Endometrium (tissue), 2 donors: Measurements from ENCODE around the gene WNT6.

Experiments
- FAIRE-seq: peaks from 2 replicates; lab custom pipeline; 2012; peaks lifted over from hg19 to GRCh38; lab: Jason Lieb, UNC
- donor health status: control.
- donor health status: control.

The WNT6 gene

GRCh38 chr2:218859556-218859987 is at the start of gene WNT6:
Gene WNT6 (plus strand): TSS chr2:218859805. CDS start chr2:218860038, 233 bp downstream.
- FAIRE-seq = no peak

- FAIRE-seq = no peak
Measured at GRCh38 chr2:218810256-218810655, 49.3 kb upstream of the WNT6 start.

- no peak for FAIRE-seq
Measured at GRCh38 chr2:218811382-218811781, 48.2 kb upstream of the WNT6 start.

- no peak for FAIRE-seq
Measured at GRCh38 chr2:218812096-218812815, 47.3 kb upstream of the WNT6 start.

- FAIRE-seq = no peak
Measured at GRCh38 chr2:218812861-218813260, 46.7 kb upstream of the WNT6 start.

- no peak for FAIRE-seq
Measured at GRCh38 chr2:218813771-218814460, 45.7 kb upstream of the WNT6 start.

DNA sequence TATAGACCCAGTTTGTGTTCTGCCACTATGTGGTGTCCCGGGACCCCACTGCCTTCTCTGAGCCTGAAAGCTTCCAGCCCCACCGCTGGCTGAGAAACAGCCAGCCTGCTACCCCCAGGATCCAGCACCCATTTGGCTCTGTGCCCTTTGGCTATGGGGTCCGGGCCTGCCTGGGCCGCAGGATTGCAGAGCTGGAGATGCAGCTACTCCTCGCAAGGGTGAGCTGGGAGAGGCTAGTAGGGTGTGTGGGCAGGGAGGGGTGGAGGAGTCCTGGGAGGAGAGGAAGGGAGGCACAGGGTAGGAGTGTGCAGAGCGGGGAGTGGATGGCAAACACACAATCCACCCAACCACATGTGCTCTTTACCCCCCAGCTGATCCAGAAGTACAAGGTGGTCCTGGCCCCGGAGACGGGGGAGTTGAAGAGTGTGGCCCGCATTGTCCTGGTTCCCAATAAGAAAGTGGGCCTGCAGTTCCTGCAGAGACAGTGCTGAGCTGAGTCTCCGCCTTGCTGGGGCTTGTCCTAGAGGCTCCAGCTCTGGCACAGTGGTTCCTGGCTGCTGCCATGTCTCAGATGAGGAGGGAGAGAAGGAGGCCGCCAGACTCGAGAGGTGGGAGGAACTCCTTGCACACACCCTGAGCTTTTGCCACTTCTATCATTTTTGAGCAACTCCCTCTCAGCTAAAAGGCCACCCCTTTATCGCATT is 44.9 kb upstream of the WNT6 start:
- FAIRE-seq = no peak

DNA sequence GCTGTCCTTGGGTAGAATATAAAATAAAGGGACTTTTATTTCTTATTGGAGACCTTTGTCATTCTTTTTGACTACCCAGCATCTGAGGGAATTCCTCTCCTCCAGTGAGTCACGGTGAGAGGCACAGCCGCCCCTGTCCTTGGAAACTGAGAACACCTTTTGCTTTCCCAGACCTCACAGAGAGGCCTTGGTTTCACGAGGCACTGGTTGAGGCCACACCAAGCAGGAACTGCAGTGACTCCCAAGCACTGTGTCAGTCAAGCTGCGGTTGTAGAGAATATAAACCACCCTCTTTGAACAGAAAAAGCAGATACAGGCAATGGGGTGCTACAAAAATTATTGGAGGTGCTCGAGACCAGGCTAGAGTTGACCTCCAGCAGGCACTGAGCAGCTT is 44.4 kb upstream of the WNT6 start:
- FAIRE-seq = no peak

GRCh38 chr2:218815649-218816048 is 44.0 kb upstream of the WNT6 start:
- no peak for FAIRE-seq

DNA sequence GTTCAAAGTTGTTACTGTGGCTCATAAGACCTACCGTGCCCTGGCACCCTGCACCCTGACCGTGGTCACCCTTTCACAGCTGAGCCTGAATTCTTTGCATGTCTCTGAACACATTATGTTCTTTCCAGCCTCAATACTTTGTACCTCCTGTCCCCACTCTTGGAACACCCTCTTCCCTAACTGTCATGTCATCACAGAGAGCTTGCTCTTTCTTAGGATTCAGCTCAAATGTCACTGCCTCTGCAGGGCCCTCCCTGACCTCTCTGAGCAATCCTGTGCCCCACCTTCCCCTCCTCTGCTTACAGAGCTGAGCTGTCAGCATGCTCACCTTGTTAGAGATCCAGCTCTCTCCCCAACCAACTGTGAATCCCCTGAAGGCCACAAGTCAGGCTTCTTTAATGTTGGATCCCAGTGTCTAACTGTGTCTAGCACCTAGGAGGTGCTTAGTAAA is 43.0 kb upstream of the WNT6 start:
- FAIRE-seq = no peak

GRCh38 chr2:218819093-218819492 is 40.5 kb upstream of the WNT6 start:
- FAIRE-seq = no peak

DNA sequence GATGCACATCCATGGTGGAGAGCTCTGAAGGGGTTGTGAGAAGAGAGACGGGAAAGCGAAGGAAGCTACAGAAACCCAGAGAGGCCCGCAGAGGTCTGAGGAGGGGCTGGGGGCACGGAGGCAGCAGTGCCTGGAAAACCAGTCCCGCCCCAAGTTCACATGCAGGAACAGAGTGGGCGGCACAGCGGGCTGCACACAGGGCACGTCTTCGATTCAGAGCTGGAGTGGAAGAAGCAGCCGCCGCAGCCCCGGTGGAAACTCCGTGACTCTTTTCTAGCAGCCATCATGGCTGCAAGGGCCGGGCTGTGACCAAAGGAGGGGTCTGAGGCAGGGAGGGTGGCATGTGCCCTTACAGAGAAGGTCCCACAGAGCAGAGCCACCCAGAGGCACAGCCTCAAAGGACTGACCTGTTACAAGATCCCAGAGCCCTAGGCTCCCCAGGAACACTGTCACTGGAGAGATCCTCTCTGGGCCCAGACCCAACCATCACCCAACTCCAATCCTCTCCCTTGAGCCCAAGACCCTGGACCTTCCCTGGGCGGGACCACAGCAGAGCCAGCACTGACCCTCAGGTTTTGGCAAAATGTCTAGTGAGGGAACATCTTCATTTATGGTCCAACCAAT is 38.7 kb upstream of the WNT6 start:
- no peak for FAIRE-seq

GRCh38 chr2:218821605-218822211 is 37.9 kb upstream of the WNT6 start:
- no peak for FAIRE-seq

DNA sequence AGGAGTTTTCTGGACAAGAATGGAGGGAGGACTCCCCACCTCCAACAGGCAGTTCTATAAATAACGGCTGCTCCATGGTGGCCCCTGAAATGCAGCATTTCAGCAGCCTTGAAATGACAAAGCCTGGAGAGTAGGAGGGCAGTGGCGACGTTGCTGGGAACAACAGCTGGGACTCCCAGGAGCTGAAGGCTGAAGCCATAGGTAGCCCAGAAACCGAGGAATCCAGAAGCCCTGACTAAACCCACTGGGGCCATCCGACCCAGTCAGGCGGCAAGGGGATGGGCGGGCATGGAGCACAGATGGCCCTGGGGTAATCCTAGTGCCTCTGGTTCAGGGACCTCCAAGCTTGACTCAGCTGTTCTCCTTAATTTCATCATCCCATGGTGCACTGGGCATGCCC is 37.0 kb upstream of the WNT6 start:
- no peak for FAIRE-seq

DNA sequence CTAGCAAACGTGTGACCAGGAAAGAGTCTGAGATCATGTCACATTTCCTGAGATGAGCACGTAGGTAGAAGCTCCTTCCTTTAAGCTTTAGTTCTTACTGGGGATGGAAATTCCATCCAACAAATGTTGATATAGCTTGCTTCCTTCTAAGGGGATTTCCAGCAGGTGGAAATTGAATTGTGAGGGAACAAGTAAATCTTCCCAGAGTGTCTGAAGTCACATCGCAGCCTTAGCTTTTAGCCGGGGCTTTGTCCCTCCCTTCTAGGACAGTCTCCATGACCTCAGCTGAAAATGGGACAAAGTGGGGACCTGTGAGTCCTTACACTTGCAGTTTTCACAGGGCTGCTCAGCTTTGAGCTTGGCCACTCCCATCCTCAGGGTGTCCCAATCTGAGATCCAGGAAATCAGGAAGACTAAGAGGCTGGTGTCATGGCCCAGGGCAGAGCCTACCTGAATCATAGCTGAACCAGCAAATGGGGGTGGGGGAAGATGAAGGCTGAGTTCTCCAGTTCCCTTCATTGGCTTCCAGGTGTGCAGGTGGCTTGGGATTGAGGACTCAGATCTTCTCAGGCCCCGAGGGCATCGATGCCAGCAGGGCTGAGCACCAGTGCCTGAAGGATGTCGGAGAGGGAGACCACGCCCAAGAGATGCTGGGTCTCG is 36.3 kb upstream of the WNT6 start:
- FAIRE-seq = no peak

DNA sequence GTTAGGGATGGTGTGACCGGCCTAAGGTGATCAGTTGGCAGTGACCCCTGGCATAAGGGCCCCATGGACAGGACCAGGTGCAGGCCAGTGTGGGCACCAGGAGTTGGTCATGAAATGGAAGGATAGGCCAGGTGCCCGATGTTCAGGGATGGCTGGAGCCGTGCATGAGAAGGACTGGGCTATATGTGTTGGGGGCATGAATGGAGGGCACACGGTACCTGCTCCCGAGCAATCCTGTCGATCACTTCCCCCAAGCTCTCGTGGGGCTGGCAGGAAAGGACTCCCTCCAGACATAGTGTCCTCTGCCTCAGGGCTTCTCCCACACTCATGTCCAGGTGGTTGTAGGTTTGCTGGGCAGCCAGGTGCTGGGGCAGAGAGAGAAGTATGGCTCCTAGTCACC is 35.6 kb upstream of the WNT6 start:
- FAIRE-seq = no peak

GRCh38 chr2:218826791-218827190 is 32.8 kb upstream of the WNT6 start:
- no peak for FAIRE-seq

GRCh38 chr2:218827701-218828476 is 31.7 kb upstream of the WNT6 start:
- FAIRE-seq = no peak

GRCh38 chr2:218828477-218828778 is 31.2 kb upstream of the WNT6 start:
- no peak for FAIRE-seq

DNA sequence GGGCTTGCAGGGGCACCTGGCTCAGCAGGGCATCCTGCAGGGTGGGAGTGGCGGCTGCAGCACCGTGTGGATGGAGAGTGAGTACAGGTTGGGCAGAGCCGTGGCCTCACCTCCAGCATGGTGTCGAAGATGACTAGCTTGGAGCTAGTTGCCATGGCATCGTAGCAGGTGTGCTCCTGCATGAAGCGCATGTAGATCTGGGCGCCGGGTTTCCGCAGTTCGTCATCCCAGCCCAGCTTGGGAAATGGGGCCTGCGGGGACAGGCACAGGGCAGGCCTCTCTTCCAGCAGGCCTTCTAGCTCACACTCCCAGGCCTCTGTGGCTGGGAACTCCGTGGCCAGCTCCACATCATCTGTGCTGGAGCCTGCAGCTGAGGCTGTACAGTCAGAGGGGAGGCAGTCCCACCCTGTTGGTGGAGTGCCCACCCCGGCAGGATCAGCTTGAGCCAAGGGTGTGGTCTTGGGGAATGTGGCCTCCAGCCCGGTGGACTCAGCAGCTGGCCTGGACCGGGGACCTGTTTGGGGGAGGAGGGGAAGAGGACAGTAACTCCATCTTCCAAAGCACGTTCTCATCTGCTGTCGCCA is 29.6 kb upstream of the WNT6 start:
- no peak for FAIRE-seq
